Mesothelial cell of epicardium (in vitro differentiated cells): Measurements from ENCODE around the gene PACRG. TPM values are rescaled to one million over a fixed set of nuclear protein-coding genes. Genes with fewer than 3 reads are reported as not detected.

Experiments
- DNase-seq, 2 experiments: peaks; one replicate each; pipeline ENCODE4 v3.0.0; 2021; ENCODE audit warnings: low spot score in 2 of 2; ENCODE audit not compliant: unreplicated experiment in 2 of 2
- H3K27ac Mint-ChIP-seq: 2 replicates; pipeline ENCODE4 v1.8.0; 2021; ENCODE audit warnings: mixed read lengths
- H3K27me3 Mint-ChIP-seq: 2 replicates; pipeline ENCODE4 v1.8.0; 2021; ENCODE audit warnings: low read depth, mixed read lengths
- H3K36me3 Mint-ChIP-seq: 2 replicates; pipeline ENCODE4 v1.8.0; 2021; ENCODE audit warnings: mixed read lengths
- H3K4me1 Mint-ChIP-seq: 2 replicates; pipeline ENCODE4 v1.8.0; 2021; ENCODE audit warnings: mixed read lengths
- H3K4me3 Mint-ChIP-seq: 2 replicates; pipeline ENCODE4 v1.8.0; 2021; ENCODE audit warnings: mild to moderate bottlenecking, moderate library complexity, mixed read lengths
- H3K9me3 Mint-ChIP-seq: 2 replicates; pipeline ENCODE4 v1.8.0; 2021; ENCODE audit warnings: mixed read lengths
- CTCF ChIP-seq: fragments of 200-600 bp; sonication (generic); IDR thresholded peaks from one replicate; pipeline ENCODE4 v1.5.0; 2021; ENCODE audit warnings: antibody characterized with exemption; ENCODE audit not compliant: unreplicated experiment
- total RNA-seq: library from RNA; stranded (reverse); gene quantifications from 3 replicates; pipeline ENCODE4 v1.2.1, GENCODE V29; 2021

Gene PACRG
- total RNA-seq, 1 donor from 2014 or later: 1.6 TPM

GRCh38 chr6:162819284-162819683 is 91.5 kb downstream of the PACRG start:
- no peaks in the 10 kb centered on the region for H3K9me3 Mint-ChIP-seq
- H3K27me3 Mint-ChIP-seq: peaks cover 7% of the 10 kb centered on the region
- no peak overlapping the region for H3K27ac Mint-ChIP-seq
- H3K36me3 Mint-ChIP-seq: no peaks in the 10 kb centered on the region
- no peak for DNase-seq
- TF ChIP-seq CTCF: no peak
- H3K4me3 Mint-ChIP-seq: no peak overlapping the region
- no peaks in the 10 kb centered on the region for H3K4me1 Mint-ChIP-seq

- H3K27me3 Mint-ChIP-seq: peaks cover 7% of the 10 kb centered on the region
- no peak for DNase-seq
- no peak overlapping the region for H3K27ac Mint-ChIP-seq
- H3K36me3 Mint-ChIP-seq: no peaks in the 10 kb centered on the region
- H3K9me3 Mint-ChIP-seq: no peaks in the 10 kb centered on the region
- no peaks in the 10 kb centered on the region for H3K4me1 Mint-ChIP-seq
- no peak overlapping the region for H3K4me3 Mint-ChIP-seq
- TF ChIP-seq CTCF: no peak
Measured at GRCh38 chr6:162821102-162821501, 93.3 kb downstream of the PACRG start.

GRCh38 chr6:162825597-162825996 is 97.8 kb downstream of the PACRG start:
- no peak for DNase-seq
- no peak for TF ChIP-seq CTCF
- Mint-ChIP-seq H3K36me3 (no peaks in the 10 kb centered on the region), H3K9me3 (peaks cover under 1% of the 10 kb centered on the region), H3K4me3 (no peak overlapping the region), H3K27ac (no peak overlapping the region), H3K4me1 (no peaks in the 10 kb centered on the region), H3K27me3 (peaks cover 3% of the 10 kb centered on the region)

GRCh38 chr6:162829013-162829742 is 101.4 kb downstream of the PACRG start:
- peaks cover 7% of the 10 kb centered on the region for H3K9me3 Mint-ChIP-seq
- DNase-seq: no peak
- H3K27me3 Mint-ChIP-seq: peaks cover 3% of the 10 kb centered on the region
- no peak for TF ChIP-seq CTCF
- no peak overlapping the region for H3K27ac Mint-ChIP-seq
- no peaks in the 10 kb centered on the region for H3K4me1 Mint-ChIP-seq
- no peaks in the 10 kb centered on the region for H3K36me3 Mint-ChIP-seq
- H3K4me3 Mint-ChIP-seq: no peak overlapping the region

GRCh38 chr6:162833776-162834175 is 106.0 kb downstream of the PACRG start:
- Mint-ChIP-seq H3K36me3 (no peaks in the 10 kb centered on the region), H3K4me1 (no peaks in the 10 kb centered on the region), H3K4me3 (no peak overlapping the region), H3K27ac (no peak overlapping the region), H3K9me3 (peaks cover 7% of the 10 kb centered on the region), H3K27me3 (peaks cover 3% of the 10 kb centered on the region)
- TF ChIP-seq CTCF: no peak
- no peak for DNase-seq
